ENCODE measurements around the gene CFAP298.

CFAP298 gene

DNA sequence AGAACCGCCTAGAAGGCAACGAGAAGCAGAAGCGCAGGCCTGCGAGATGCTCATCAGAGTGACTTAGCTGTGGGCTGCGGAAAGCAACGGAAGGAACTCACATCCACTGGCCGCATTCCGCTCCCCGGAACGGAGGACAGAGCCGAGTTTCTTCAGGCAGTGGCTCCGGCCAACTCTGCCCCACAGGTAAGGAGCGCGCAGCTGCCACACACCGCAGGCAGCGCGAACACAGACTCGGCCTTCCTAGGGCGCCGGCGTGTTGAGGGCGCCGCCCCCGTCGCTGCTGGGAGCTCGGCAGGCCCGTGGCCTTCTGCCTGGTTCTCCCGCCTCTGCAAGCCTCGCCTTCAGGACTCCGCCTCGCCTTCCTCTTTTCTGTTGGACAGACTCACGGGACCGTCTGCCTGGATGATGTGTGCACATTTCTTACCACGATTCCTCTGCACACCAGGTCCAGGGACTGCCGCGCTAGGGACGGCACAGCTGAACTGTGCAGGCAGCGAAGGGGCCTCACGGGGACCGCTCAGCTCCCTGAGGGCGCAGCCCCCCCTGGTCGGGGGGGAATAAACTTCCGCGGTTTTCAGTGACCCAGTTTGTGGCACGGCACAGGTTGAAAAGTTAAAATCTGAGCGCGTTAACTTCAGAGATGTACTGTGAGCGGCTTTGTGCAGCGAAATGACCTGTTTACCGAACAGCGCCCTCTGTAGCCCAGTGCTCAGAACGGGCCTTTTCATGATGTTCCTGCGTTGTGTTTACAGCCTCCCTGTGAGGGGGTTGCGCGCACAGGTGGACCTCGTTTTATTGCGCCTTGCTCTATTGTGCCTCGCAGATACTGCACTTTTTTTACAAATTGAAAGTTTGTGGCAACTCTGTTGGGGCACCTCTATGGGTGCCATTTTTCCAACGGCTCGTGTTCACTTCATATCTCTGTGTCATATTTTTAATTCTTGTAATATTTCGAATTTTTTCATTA lies 42.6 kb downstream of the CFAP298 start:
- no peaks in the 10 kb centered on the region for H3K9me3 ChIP-seq (ENCODE audit: control insufficient read depth, insufficient read depth, low read depth, low read length)
- ChIA-PET POLR2A (interaction anchor here (0.6 to 1.0 kb wide), 3 partner anchors 22 to 166 kb away, joined by 3 to 5 read pairs (median 4); no protein-coding TSS in a partner anchor), CTCF (interaction anchor here (0.6 to 5.4 kb wide), 27 partner anchors 9 to 1710 kb away, joined by 3 to 50 read pairs (median 5); partner anchors contain the start of genes EVA1C and URB1)
- H3K27ac ChIP-seq (ENCODE audit: extremely low read depth, low read depth, low read length) = peak overlapping the region; percentile 65
- no peaks in the 10 kb centered on the region for H3K4me1 ChIP-seq (ENCODE audit: control insufficient read depth, insufficient read depth, low read length)
- H3K4me3 ChIP-seq (ENCODE audit: low read depth, low read length) = peak overlapping the region; percentile 53
- peaks cover 0 to 12% of the 10 kb centered on the region in 2 experiments; a peak in 1 of 3 replicates for H3K36me3 ChIP-seq (ENCODE audit: control insufficient read depth in 2 of 2, insufficient read depth in 1 of 2, low read length in 2 of 2)
- peak; percentile 36; the same call in 1 of the 2 replicates for TF ChIP-seq GFI1B (tag by site-specific recombination; IDR thresholded peaks at IDR 0.05)
- 0 out of 2 replicates have a peak, but pooled peaks have one; percentile 20 for TF ChIP-seq OSR2 (tag by site-specific recombination; IDR thresholded peaks at IDR 0.05)
- no peak for TF ChIP-seq ZNF132 (tag by site-specific recombination; IDR thresholded peaks at IDR 0.05; ENCODE audit: borderline replicate concordance)
- no peak for TF ChIP-seq ZNF747 (tag by site-specific recombination; IDR thresholded peaks at IDR 0.05)
- TF ChIP-seq ZNF548 (tag by site-specific recombination; IDR thresholded peaks at IDR 0.05) = no peak
- TF ChIP-seq ZNF707 (tag by site-specific recombination; IDR thresholded peaks at IDR 0.05) = no peak; the same call in 1 of the 2 replicates
- TF ChIP-seq GLIS2 (tag by site-specific recombination; IDR thresholded peaks at IDR 0.05) = peak; percentile 82
- TF ChIP-seq SP2 (tag by site-specific recombination; IDR thresholded peaks at IDR 0.05) = peak; percentile 81
- TF ChIP-seq ZNF660 (tag by site-specific recombination; IDR thresholded peaks at IDR 0.05) = no peak; the same call in 1 of the 2 replicates
- no peak for TF ChIP-seq YY2 (tag by site-specific recombination; IDR thresholded peaks at IDR 0.05)
- no peak for TF ChIP-seq ZNF843 (tag by site-specific recombination; IDR thresholded peaks at IDR 0.05)
- peak; percentile 58; the same call in 1 of the 2 replicates for TF ChIP-seq ZNF394 (tag by site-specific recombination; IDR thresholded peaks at IDR 0.05; ENCODE audit: borderline replicate concordance)
- TF ChIP-seq ZNF776 (tag by site-specific recombination; IDR thresholded peaks at IDR 0.05; ENCODE audit: borderline replicate concordance) = no peak
- peak; percentile 47; the same call in 1 of the 2 replicates for TF ChIP-seq KLF10 (tag by site-specific recombination; IDR thresholded peaks at IDR 0.05)
- peak; percentile 88 for TF ChIP-seq ZNF561 (tag by site-specific recombination; IDR thresholded peaks at IDR 0.05; ENCODE audit: borderline replicate concordance)
- TF ChIP-seq ZNF654 (tag by site-specific recombination; IDR thresholded peaks at IDR 0.05; ENCODE audit: low read depth) = peak; percentile 53
- TF ChIP-seq ZNF274 (IDR thresholded peaks at IDR 0.05; ENCODE audit: low read length) = no peak
- TF ChIP-seq ZNF274 (tag by site-specific recombination; IDR thresholded peaks at IDR 0.05; ENCODE audit: borderline replicate concordance) = no peak
- TF ChIP-seq ZNF830 (tag by site-specific recombination; IDR thresholded peaks at IDR 0.05; ENCODE audit: low read depth) = no peak
- TF ChIP-seq, protein P1, sequence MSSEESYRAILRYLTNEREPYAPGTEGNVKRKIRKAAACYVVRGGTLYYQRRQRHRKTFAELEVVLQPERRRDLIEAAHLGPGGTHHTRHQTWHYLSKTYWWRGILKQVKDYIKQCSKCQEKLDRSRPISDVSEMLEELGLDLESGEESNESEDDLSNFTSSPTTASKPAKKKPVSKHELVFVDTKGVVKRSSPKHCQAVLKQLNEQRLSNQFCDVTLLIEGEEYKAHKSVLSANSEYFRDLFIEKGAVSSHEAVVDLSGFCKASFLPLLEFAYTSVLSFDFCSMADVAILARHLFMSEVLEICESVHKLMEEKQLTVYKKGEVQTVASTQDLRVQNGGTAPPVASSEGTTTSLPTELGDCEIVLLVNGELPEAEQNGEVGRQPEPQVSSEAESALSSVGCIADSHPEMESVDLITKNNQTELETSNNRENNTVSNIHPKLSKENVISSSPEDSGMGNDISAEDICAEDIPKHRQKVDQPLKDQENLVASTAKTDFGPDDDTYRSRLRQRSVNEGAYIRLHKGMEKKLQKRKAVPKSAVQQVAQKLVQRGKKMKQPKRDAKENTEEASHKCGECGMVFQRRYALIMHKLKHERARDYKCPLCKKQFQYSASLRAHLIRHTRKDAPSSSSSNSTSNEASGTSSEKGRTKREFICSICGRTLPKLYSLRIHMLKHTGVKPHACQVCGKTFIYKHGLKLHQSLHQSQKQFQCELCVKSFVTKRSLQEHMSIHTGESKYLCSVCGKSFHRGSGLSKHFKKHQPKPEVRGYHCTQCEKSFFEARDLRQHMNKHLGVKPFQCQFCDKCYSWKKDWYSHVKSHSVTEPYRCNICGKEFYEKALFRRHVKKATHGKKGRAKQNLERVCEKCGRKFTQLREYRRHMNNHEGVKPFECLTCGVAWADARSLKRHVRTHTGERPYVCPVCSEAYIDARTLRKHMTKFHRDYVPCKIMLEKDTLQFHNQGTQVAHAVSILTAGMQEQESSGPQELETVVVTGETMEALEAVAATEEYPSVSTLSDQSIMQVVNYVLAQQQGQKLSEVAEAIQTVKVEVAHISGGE (tag by site-specific recombination; conservative IDR thresholded peaks at IDR 0.05; ENCODE audit: low read depth) = peak; percentile 4; the same call in 1 of the 2 replicates
- TF ChIP-seq KLF16 (tag by site-specific recombination; IDR thresholded peaks at IDR 0.05) = 0 out of 2 replicates have a peak, but pooled peaks have one; percentile 46
- TF ChIP-seq ZNF10 (tag by site-specific recombination; IDR thresholded peaks at IDR 0.05) = peak; percentile 12; the same call in 1 of the 2 replicates
- TF ChIP-seq ZNF560 (tag by site-specific recombination; IDR thresholded peaks at IDR 0.05; ENCODE audit: borderline replicate concordance) = no peak
- no peak for TF ChIP-seq ZNF169 (tag by site-specific recombination; IDR thresholded peaks at IDR 0.05)
- no peak for TF ChIP-seq ZNF280C (tag by site-specific recombination; IDR thresholded peaks at IDR 0.05)
- peak; percentile 85; the same call in 1 of the 2 replicates for TF ChIP-seq ZNF2 (tag by site-specific recombination; IDR thresholded peaks at IDR 0.05)
- TF ChIP-seq ZFP37 (tag by site-specific recombination; IDR thresholded peaks at IDR 0.05) = peak; percentile 40; the same call in 1 of the 2 replicates
- TF ChIP-seq ZNF239 (tag by site-specific recombination; IDR thresholded peaks at IDR 0.05) = no peak
- peak; percentile 79 for TF ChIP-seq ZNF76 (tag by site-specific recombination; IDR thresholded peaks at IDR 0.05; ENCODE audit: borderline replicate concordance, low read depth)
- TF ChIP-seq ZNF530 (tag by site-specific recombination; IDR thresholded peaks at IDR 0.05; ENCODE audit: low read depth) = no peak
- TF ChIP-seq SALL2 (tag by site-specific recombination; IDR thresholded peaks at IDR 0.05; ENCODE audit: borderline replicate concordance) = no peak
- TF ChIP-seq RBAK (tag by site-specific recombination; IDR thresholded peaks at IDR 0.05) = no peak
- TF ChIP-seq ZNF768 (tag by site-specific recombination; IDR thresholded peaks at IDR 0.05) = no peak
